Type B pancreatic cell (in vitro differentiated cells): Measurements from ENCODE around the gene EVC. TPM values are rescaled to one million over a fixed set of nuclear protein-coding genes. Genes with fewer than 3 reads are reported as not detected.

Experiments
- DNase-seq: peaks from one replicate; pipeline ENCODE4 v3.0.0; 2021; ENCODE audit warnings: mixed read lengths; ENCODE audit not compliant: unreplicated experiment; ENCODE audit errors: extremely low spot score
- H3K27ac Mint-ChIP-seq: 2 replicates; pipeline ENCODE4 v1.8.0; 2021; ENCODE audit warnings: mild to moderate bottlenecking, mixed read lengths
- H3K27me3 Mint-ChIP-seq: 2 replicates; pipeline ENCODE4 v1.8.0; 2021; ENCODE audit warnings: mixed read lengths
- H3K36me3 Mint-ChIP-seq: 2 replicates; pipeline ENCODE4 v1.8.0; 2021; ENCODE audit warnings: mixed read lengths
- H3K4me1 Mint-ChIP-seq: one replicate; pipeline ENCODE4 v1.8.0; 2021; ENCODE audit warnings: mixed read lengths; ENCODE audit not compliant: unreplicated experiment
- H3K4me3 Mint-ChIP-seq: 2 replicates; pipeline ENCODE4 v1.8.0; 2021; ENCODE audit warnings: mild to moderate bottlenecking, mixed read lengths
- H3K9me3 Mint-ChIP-seq: 2 replicates; pipeline ENCODE4 v1.8.0; 2021; ENCODE audit warnings: mixed read lengths
- CTCF ChIP-seq: fragments of 200-600 bp; sonication (generic); conservative IDR thresholded peaks from 2 replicates; pipeline ENCODE4 v1.5.0; 2021; ENCODE audit warnings: antibody characterized with exemption, mild to moderate bottlenecking
- total RNA-seq: library from RNA; stranded (reverse); gene quantifications from 2 replicates; pipeline ENCODE4 v1.2.1, GENCODE V29; 2021; ENCODE audit warnings: low replicate concordance

The EVC gene
- total RNA-seq, 1 donor from 2014 or later = 29.2 TPM

GRCh38 chr4:5824635-5825034 lies 113.6 kb downstream of the EVC start:
- Mint-ChIP-seq H3K27me3 (no peaks in the 10 kb centered on the region), H3K36me3 (peaks cover 53% of the 10 kb centered on the region), H3K4me3 (no peak overlapping the region), H3K4me1 (no peaks in the 10 kb centered on the region), H3K9me3 (no peaks in the 10 kb centered on the region), H3K27ac (no peak overlapping the region)
- peak; percentile 70 for TF ChIP-seq CTCF
- no peak for DNase-seq

- H3K4me3 Mint-ChIP-seq = no peak overlapping the region
- no peaks in the 10 kb centered on the region for H3K9me3 Mint-ChIP-seq
- peaks cover 45% of the 10 kb centered on the region for H3K36me3 Mint-ChIP-seq
- DNase-seq = no peak
- TF ChIP-seq CTCF = no peak
- H3K4me1 Mint-ChIP-seq = no peaks in the 10 kb centered on the region
- H3K27ac Mint-ChIP-seq = no peak overlapping the region
- H3K27me3 Mint-ChIP-seq = no peaks in the 10 kb centered on the region
These were observed 114.5 kb downstream of the EVC start for GRCh38 chr4:5825321-5826041.

DNA sequence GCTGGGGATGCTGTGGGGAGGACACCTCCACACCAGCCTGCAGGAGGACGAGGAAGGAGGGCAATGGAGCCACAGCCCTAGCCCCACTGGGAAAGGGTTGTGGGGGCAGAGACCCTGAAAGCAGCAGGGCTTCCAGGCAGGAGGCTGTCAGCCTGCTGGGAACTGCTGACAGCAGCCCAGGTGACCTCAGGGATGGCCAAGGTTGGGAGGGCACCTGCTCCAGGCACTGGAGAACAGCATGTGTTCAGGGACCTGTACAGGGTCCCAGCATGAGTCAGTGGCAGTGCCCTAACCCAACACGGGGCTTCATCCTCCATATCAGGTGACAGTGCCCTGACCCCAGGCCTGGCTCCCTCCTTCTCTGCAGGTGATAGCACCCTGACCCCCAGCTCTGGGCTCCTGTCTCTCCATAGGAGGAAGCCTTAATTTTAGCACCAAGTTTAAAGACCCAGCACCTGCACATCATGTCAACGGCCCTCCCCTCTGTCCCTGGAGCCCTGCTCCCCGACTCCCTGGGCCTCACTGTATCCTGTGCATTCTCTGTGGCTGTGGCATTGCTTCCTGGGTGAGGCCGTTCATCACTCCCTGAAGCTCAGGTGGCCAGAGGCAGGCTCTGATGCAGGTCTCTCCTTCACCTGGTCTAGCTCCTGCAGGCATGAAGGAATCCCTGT lies 115.6 kb downstream of the EVC start:
- no peak overlapping the region for H3K27ac Mint-ChIP-seq
- H3K4me3 Mint-ChIP-seq = no peak overlapping the region
- H3K9me3 Mint-ChIP-seq = no peaks in the 10 kb centered on the region
- H3K36me3 Mint-ChIP-seq = peaks cover 40% of the 10 kb centered on the region
- DNase-seq = no peak
- no peaks in the 10 kb centered on the region for H3K4me1 Mint-ChIP-seq
- TF ChIP-seq CTCF = no peak
- no peaks in the 10 kb centered on the region for H3K27me3 Mint-ChIP-seq

- H3K27me3 Mint-ChIP-seq = no peaks in the 10 kb centered on the region
- H3K4me3 Mint-ChIP-seq = no peak overlapping the region
- no peak for TF ChIP-seq CTCF
- H3K36me3 Mint-ChIP-seq = peaks cover 35% of the 10 kb centered on the region
- H3K27ac Mint-ChIP-seq = no peak overlapping the region
- no peaks in the 10 kb centered on the region for H3K9me3 Mint-ChIP-seq
- DNase-seq = no peak
- no peaks in the 10 kb centered on the region for H3K4me1 Mint-ChIP-seq
These were observed 116.4 kb downstream of the EVC start for GRCh38 chr4:5827108-5828004.

DNA sequence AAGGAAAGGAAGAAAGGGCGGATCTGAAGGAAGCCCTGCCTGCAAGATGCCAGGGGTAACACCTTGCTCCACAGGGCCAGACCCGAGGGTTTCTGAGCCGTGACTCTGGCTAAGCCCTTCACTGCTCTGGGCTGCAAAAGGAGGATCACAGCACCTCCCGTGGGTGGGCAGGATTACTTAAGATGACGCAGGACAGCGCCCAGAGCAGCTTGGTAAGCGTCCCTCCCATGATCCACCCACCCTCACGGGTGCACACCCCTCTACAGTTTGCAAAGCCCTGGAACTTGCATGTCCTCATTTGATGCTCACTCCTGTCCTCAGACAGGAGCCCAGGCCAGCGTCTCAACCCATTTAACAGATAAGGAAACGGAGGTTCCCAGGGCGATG lies 117.0 kb downstream of the EVC start:
- H3K36me3 Mint-ChIP-seq = peaks cover 32% of the 10 kb centered on the region
- no peak for TF ChIP-seq CTCF
- H3K4me1 Mint-ChIP-seq = no peaks in the 10 kb centered on the region

More for the DNA sequence above, 117.0 kb downstream of the EVC start:
- H3K27ac Mint-ChIP-seq = no peak overlapping the region
- no peaks in the 10 kb centered on the region for H3K9me3 Mint-ChIP-seq
- DNase-seq = no peak
- no peaks in the 10 kb centered on the region for H3K27me3 Mint-ChIP-seq
- H3K4me3 Mint-ChIP-seq = no peak overlapping the region
